ENCODE data around the gene FHIT. TPM values are rescaled to one million over a fixed set of nuclear protein-coding genes. Genes with fewer than 3 reads are reported as not detected.

The FHIT gene
- total and polyA plus RNA-seq, 11 donors: 4.2 to 26.8 (median 16.5) TPM

DNA sequence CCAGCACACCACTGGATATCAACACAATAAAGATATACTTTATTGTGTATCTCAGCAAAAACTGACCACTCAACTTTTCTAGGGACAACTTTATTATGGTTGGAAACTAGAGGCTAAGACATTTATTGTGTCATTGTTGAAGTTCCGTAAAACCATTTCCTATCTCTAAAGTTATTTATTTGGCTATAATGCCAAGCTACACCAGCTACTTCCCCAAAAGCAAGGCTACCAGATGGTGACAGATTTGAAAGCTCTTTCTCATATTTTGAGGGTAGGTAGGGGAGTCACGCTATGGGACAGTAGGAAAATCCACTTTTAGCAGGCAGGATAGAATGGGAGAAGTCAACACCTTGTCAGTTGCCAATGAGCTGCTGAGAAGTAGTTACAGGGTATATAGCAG, 1366.8 kb downstream of the FHIT start:
- TF ChIP-seq, protein P1, sequence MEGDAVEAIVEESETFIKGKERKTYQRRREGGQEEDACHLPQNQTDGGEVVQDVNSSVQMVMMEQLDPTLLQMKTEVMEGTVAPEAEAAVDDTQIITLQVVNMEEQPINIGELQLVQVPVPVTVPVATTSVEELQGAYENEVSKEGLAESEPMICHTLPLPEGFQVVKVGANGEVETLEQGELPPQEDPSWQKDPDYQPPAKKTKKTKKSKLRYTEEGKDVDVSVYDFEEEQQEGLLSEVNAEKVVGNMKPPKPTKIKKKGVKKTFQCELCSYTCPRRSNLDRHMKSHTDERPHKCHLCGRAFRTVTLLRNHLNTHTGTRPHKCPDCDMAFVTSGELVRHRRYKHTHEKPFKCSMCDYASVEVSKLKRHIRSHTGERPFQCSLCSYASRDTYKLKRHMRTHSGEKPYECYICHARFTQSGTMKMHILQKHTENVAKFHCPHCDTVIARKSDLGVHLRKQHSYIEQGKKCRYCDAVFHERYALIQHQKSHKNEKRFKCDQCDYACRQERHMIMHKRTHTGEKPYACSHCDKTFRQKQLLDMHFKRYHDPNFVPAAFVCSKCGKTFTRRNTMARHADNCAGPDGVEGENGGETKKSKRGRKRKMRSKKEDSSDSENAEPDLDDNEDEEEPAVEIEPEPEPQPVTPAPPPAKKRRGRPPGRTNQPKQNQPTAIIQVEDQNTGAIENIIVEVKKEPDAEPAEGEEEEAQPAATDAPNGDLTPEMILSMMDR (IDR thresholded peaks at IDR 0.05): no peak
- no peak for TF ChIP-seq POLR2A (IDR thresholded peaks at IDR 0.05)
- WGBS, 4 donors: 80 to 85% (median 82%) methylated on average over 2 of the region's 2 CpGs
- Histone ChIP-seq H3K4me1 (peaks cover 0 to 7% (median 0%) of the 10 kb centered on the region in 12 donors), H3K4me3 (no peak overlapping the region), H3K36me3 (no peaks in the 10 kb centered on the region), H3K27me3 (no peaks in the 10 kb centered on the region), H3K9me3 (no peaks in the 10 kb centered on the region), H3K27ac (peak overlapping the region in 1 of 12 donors; percentile 28)
- ATAC-seq (peak in 1 of 4 donors; percentile 53), DNase-seq (no peak)
- intact Hi-C loops (cut with DNase I): no loop called here

DNA sequence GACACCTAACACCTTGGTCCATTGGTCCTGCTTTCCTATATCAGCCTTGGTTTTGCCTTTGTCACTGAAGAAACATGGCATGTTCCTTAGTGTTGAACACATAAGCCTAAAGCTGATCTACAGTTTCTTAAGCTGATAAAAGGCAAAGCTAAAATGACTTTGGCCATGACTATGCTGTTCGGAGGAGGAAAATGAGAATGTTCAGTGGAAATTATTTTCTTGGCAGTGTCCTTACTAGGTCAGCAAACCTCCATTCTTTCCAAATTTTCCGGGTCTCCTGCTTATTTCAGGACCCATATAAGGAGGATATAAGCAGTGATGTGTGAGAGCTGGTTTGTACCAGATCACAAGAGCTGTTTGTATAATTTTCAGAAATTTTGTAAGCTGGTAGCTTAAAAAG, 1368.5 kb downstream of the FHIT start:
- Histone ChIP-seq H3K27ac (no peak overlapping the region), H3K4me1 (peaks cover 0 to 7% (median 0%) of the 10 kb centered on the region in 12 donors), H3K36me3 (no peaks in the 10 kb centered on the region), H3K27me3 (no peaks in the 10 kb centered on the region), H3K4me3 (no peak overlapping the region), H3K9me3 (no peaks in the 10 kb centered on the region)
- intact Hi-C loops (cut with DNase I): no loop called here
- WGBS, 4 donors: 64 to 83% (median 74%) methylated on average over 2 of the region's 2 CpGs
- ATAC-seq: no peak
- no peak for DNase-seq
- TF ChIP-seq, protein P1 (IDR thresholded peaks at IDR 0.05): no peak
- TF ChIP-seq POLR2A (IDR thresholded peaks at IDR 0.05): no peak

DNA sequence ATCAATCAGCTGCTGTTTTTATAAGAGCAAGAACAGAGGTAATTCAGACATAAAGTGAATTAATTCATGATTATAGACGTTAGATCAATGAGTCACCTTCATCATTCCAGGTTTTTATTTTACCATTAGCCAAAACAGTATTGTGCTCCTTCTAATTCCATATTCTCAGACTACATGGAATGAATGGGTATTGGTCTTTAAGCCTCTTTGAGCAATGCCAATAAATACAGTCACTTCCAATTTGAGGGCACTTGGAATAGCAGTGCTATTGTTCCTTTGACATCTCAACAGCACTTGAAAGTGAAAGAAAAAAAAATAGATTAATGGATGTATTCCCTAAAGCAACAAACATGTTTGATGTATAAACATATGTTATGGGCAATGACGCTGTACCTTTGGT, 1370.5 kb downstream of the FHIT start:
- intact Hi-C loops (cut with DNase I): no loop called here
- DNase-seq (no peak), ATAC-seq (no peak)
- no peak overlapping the region for H3K4me3 ChIP-seq
- no peaks in the 10 kb centered on the region for H3K27me3 ChIP-seq
- H3K36me3 ChIP-seq: no peaks in the 10 kb centered on the region
- H3K4me1 ChIP-seq: peaks cover 0 to 7% (median 0%) of the 10 kb centered on the region in 12 donors
- no peak overlapping the region for H3K27ac ChIP-seq
- H3K9me3 ChIP-seq: no peaks in the 10 kb centered on the region
- 82 to 88% (median 84%) methylated on average over 2 of the region's 2 CpGs for WGBS, 4 donors
- no peak for TF ChIP-seq POLR2A (IDR thresholded peaks at IDR 0.05)
- TF ChIP-seq, protein P1 (IDR thresholded peaks at IDR 0.05): no peak

DNA sequence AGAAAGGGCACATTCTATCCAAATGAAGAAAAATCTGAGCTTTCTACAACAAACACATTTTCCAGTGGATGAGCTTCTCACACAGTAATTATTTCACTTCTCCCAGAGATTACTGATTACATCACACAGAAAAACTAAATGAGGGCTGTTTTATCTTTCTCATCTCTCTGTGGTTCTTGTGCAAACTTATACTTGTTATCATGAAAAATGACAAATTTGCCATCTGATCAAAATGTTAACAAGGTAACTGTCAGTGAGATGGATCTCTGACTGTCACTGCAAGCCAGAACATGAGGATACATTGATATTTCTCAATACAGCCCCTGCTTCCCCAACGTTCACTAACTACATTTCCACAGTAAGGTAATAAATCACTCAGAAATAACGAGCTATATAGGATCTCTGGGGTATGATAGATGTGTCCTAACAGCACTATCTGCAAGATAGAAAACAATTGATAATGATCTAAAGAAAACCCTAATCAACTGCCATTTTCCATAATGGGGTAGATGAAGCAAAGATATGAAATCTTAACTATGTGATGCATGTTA, 1372.1 kb downstream of the FHIT start:
- Histone ChIP-seq H3K9me3 (no peaks in the 10 kb centered on the region), H3K36me3 (no peaks in the 10 kb centered on the region), H3K4me3 (no peak overlapping the region), H3K27ac (no peak overlapping the region), H3K4me1 (peaks cover 0 to 7% (median 0%) of the 10 kb centered on the region in 12 donors), H3K27me3 (no peaks in the 10 kb centered on the region)
- ATAC-seq: no peak
- no peak for DNase-seq
- intact Hi-C loops (cut with DNase I): no loop called here
- WGBS, 4 donors: 50 to 68% (median 64%) methylated on average over 2 of the region's 2 CpGs
- TF ChIP-seq, protein P1 (IDR thresholded peaks at IDR 0.05): no peak
- TF ChIP-seq POLR2A (IDR thresholded peaks at IDR 0.05): no peak
